Upper lobe of left lung (tissue), 6 donors: ENCODE measurements around the gene CCNQ. TPM values are rescaled to one million over a fixed set of nuclear protein-coding genes. Genes with fewer than 3 reads are reported as not detected.

ENCODE experiments used
- ATAC-seq, 2 donors: fragments of 200-7000 bp; cut with Tn5 transposase; one replicate each; pipeline ENCODE4 v1.9.1; 2022; ENCODE audit warnings: mild to moderate bottlenecking in 2 of 2, moderate library complexity in 2 of 2; ENCODE audit not compliant: low FRiP score in 2 of 2
- DNase-seq, 2 donors: peaks; one replicate each; pipeline ENCODE4 v3.0.0-alpha.2; 2019 to 2020
- H3K27ac ChIP-seq, 4 donors: fragments of 200-600 bp; sonication (generic); one replicate each; pipeline ENCODE4 v1.5.1; 2016 to 2019
- H3K27me3 ChIP-seq, 4 donors: fragments of 200-600 bp; sonication (generic); one replicate each; pipeline ENCODE4 v1.5.1; 2017 to 2019
- H3K36me3 ChIP-seq, 4 donors: fragments of 200-600 bp; sonication (generic); one replicate each; pipeline ENCODE4 v1.5.1; 2016 to 2019
- H3K4me1 ChIP-seq, 4 donors: fragments of 200-600 bp; sonication (generic); one replicate each; pipeline ENCODE4 v1.5.1; 2018 to 2019
- H3K4me3 ChIP-seq, 4 donors: fragments of 200-600 bp; sonication (generic); one replicate each; pipeline ENCODE4 v1.5.1; 2017 to 2019; ENCODE audit warnings: mild to moderate bottlenecking in 2 of 4, moderate library complexity in 1 of 4
- H3K9me3 ChIP-seq, 4 donors: fragments of 200-600 bp; sonication (generic); one replicate each; pipeline ENCODE4 v1.5.1; 2018 to 2019
- EP300 ChIP-seq, 4 donors: sonication (generic); formaldehyde crosslinking; IDR thresholded peaks; one replicate each; pipeline ENCODE4 v1.5.1; 2017; ENCODE audit warnings: antibody characterized with exemption in 4 of 4, control low read depth in 2 of 4
- POLR2A ChIP-seq, 4 donors: fragments of 450-650 bp; IDR thresholded peaks; one replicate each; pipeline ENCODE4 v1.5.1; 2016 to 2017; ENCODE audit warnings: antibody characterized with exemption in 4 of 4, mild to moderate bottlenecking in 2 of 4
- POLR2AphosphoS5 ChIP-seq, 2 donors: sonication (generic); formaldehyde crosslinking; IDR thresholded peaks; one replicate each; pipeline ENCODE4 v1.5.1; 2017; ENCODE audit warnings: antibody characterized with exemption in 2 of 2
- WGBS, 2 donors: methylation state at CpG; one replicate each; pipeline ENCODE4 v1.1.5; 2017 to 2018; 5-methylcytosine and 5-hydroxymethylcytosine counted together
- total RNA-seq, 6 donors: library from RNA; depleted of rRNA in 4 of 6; stranded (reverse); fragments of >200 nt in 4 of 6; gene quantifications; one replicate each; pipeline versions ENCODE4 v1.1.0 to v1.2.1, GENCODE V29; 2016 to 2021
- TF ChIP-seq, protein P1 (sequence below), 6 experiments: fragments of 450-650 bp in 4 of 6; fragments of 200-600 bp in 2 of 6; sonication (generic) in 2 of 6; IDR thresholded peaks; one replicate each; pipeline ENCODE4 v1.5.1; 2016 to 2019; ENCODE audit warnings: antibody characterized with exemption in 6 of 6
- donor health status: DM: no; HTN: no; CAD: no; lungs with moderate emphysema.
- donor health status: DM: no; HTN: yes; CAD: no; lungs with severe emphysema.

Gene CCNQ
- total RNA-seq, 6 donors from 2014 or later = 13.4 to 48.2 (median 24.6) TPM

DNA sequence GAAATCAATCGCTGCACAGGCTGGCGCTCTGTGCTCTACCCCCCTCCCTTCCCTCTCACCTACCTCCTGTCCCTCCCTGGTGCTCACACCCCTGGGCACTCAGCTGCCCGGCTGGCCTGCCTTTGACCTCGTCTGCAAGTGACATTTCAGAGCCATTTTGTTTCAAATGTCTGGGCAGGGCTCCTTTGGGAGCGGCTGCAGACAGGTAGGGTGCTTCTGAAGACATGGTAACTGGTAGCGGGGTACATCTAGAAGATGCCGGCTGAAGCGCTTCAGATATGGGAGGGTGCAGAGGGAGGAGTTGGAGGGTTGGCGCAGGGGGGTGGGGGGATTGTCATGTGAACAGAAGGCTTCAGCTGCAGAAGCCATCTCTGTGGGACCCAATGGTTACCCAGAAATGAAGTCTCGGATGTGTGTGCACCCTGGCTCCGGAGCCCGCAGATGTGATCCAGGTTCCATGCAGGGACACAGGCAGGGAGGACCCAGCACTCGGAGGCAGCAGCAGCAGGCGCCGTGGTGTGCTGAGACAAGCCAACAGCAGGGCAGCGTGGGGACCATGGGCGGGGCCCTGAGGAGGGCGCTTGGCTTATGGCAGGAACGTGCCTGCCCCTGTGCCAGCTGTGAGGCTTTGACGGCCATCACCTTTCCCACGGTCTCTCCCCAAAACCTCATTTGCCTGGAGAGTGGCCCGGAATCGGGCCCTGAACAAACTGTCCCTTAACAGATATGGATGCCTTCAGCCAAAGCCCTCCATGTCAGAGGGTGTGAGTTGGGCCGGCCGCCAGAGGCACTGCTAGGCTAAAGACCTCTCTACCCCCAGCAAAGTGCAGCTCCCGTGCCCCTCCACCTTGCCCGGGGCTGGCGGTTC, 40.5 kb upstream of the CCNQ start:
- DNase-seq = no peak
- 84% methylated on average over 13 to 28 of the region's 28 CpGs for WGBS, 2 donors
- TF ChIP-seq EP300 (IDR thresholded peaks at IDR 0.05) = no peak
- no peak for TF ChIP-seq POLR2A (IDR thresholded peaks at IDR 0.05)
- TF ChIP-seq, protein P1, sequence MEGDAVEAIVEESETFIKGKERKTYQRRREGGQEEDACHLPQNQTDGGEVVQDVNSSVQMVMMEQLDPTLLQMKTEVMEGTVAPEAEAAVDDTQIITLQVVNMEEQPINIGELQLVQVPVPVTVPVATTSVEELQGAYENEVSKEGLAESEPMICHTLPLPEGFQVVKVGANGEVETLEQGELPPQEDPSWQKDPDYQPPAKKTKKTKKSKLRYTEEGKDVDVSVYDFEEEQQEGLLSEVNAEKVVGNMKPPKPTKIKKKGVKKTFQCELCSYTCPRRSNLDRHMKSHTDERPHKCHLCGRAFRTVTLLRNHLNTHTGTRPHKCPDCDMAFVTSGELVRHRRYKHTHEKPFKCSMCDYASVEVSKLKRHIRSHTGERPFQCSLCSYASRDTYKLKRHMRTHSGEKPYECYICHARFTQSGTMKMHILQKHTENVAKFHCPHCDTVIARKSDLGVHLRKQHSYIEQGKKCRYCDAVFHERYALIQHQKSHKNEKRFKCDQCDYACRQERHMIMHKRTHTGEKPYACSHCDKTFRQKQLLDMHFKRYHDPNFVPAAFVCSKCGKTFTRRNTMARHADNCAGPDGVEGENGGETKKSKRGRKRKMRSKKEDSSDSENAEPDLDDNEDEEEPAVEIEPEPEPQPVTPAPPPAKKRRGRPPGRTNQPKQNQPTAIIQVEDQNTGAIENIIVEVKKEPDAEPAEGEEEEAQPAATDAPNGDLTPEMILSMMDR (IDR thresholded peaks at IDR 0.05) = no peak
- no peak for TF ChIP-seq POLR2AphosphoS5 (IDR thresholded peaks at IDR 0.05)

DNA sequence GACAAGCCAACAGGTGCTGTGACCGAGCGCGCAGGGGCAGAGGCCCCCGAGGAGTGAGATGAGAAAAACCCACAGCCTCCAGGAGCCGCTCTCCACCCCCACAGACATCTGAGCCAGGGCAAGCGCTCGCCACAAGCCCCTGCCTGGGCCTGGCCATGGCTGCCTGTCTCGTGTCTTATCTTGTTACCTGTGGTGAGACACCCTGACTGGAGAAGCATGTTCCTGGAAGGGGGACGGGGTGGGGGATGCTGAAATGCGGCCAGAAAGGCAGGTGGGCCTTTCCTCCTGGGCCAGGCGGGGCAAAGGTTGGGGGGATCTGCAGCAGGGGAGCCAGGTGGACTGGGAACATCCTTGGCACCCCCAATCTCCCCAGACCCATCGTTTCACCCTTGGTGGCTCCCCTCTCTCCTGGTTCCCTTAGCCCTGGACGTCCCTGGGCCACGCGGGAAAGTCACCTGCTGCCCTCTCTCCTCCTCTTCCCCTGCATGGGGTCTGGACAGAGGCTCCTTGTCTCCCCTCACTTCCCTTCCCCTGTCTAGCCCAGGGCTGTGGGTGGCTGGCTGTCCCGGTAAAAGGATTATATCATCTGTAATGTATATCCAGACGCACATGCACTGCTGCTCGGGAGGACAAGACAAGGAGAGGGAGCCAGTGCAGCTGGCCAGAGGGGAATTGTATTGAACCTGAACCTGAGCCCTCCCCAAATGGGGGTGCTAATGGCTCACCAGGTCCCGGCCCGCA, 39.7 kb upstream of the CCNQ start:
- Histone ChIP-seq H3K27me3 (peaks cover 0 to 23% (median 5%) of the 10 kb centered on the region in 4 donors), H3K9me3 (peaks cover 0 to 3% (median 0%) of the 10 kb centered on the region in 4 donors), H3K27ac (no peak overlapping the region), H3K36me3 (no peaks in the 10 kb centered on the region), H3K4me1 (peaks cover 0 to 23% (median 12%) of the 10 kb centered on the region in 4 donors), H3K4me3 (no peak overlapping the region)
- DNase-seq (peak in 1 of 2 donors; percentile 32), ATAC-seq (no peak)
- TF ChIP-seq, protein P1 (IDR thresholded peaks at IDR 0.05) = no peak
- TF ChIP-seq POLR2AphosphoS5 (IDR thresholded peaks at IDR 0.05) (no peak), POLR2A (IDR thresholded peaks at IDR 0.05) (no peak), EP300 (IDR thresholded peaks at IDR 0.05) (no peak)
- 60 to 87% methylated on average over 3 to 17 of the region's 20 CpGs for WGBS, 2 donors

More for the DNA sequence above, 40.5 kb upstream of the CCNQ start:
- H3K9me3 ChIP-seq = peaks cover 0 to 3% (median 0%) of the 10 kb centered on the region in 4 donors
- no peak overlapping the region for H3K4me3 ChIP-seq
- no peak overlapping the region for H3K27ac ChIP-seq
- no peak for ATAC-seq
- peaks cover 0 to 28% (median 5%) of the 10 kb centered on the region in 4 donors for H3K27me3 ChIP-seq
- H3K4me1 ChIP-seq = peaks cover 0 to 29% (median 15%) of the 10 kb centered on the region in 4 donors
- no peaks in the 10 kb centered on the region for H3K36me3 ChIP-seq

DNA sequence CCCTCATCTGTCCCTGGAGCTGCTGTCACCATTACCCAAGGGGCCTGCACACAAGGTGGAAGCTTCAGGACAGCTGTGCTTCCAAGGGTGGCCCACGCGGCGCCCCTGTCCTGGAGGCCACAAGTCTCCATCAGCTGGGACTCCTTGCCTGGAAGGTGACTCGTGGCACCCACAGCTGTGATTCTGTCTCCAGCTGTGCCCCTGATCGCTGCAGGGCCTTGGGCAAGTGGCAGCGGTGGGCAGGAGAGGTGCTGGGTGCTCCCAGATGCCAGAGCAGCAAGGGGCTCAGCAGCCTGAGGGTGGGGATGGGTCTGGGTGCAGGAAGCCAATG, 39.1 kb upstream of the CCNQ start:
- Histone ChIP-seq H3K36me3 (no peaks in the 10 kb centered on the region), H3K27me3 (peaks cover 0 to 18% (median 4%) of the 10 kb centered on the region in 4 donors), H3K4me3 (no peak overlapping the region), H3K27ac (no peak overlapping the region), H3K9me3 (peaks cover 0 to 3% (median 0%) of the 10 kb centered on the region in 4 donors), H3K4me1 (peaks cover 0 to 17% (median 9%) of the 10 kb centered on the region in 4 donors)
- no peak for TF ChIP-seq EP300 (IDR thresholded peaks at IDR 0.05)
- TF ChIP-seq, protein P1 (IDR thresholded peaks at IDR 0.05) = no peak
- no peak for TF ChIP-seq POLR2A (IDR thresholded peaks at IDR 0.05)
- TF ChIP-seq POLR2AphosphoS5 (IDR thresholded peaks at IDR 0.05) = no peak
- ATAC-seq = no peak
- peak in 1 of 2 donors; percentile 41 for DNase-seq
- WGBS, 2 donors = 88% methylated on average over 6 of the region's 6 CpGs; no CpG with 5 or more reads in 1 of the 2 donors

DNA sequence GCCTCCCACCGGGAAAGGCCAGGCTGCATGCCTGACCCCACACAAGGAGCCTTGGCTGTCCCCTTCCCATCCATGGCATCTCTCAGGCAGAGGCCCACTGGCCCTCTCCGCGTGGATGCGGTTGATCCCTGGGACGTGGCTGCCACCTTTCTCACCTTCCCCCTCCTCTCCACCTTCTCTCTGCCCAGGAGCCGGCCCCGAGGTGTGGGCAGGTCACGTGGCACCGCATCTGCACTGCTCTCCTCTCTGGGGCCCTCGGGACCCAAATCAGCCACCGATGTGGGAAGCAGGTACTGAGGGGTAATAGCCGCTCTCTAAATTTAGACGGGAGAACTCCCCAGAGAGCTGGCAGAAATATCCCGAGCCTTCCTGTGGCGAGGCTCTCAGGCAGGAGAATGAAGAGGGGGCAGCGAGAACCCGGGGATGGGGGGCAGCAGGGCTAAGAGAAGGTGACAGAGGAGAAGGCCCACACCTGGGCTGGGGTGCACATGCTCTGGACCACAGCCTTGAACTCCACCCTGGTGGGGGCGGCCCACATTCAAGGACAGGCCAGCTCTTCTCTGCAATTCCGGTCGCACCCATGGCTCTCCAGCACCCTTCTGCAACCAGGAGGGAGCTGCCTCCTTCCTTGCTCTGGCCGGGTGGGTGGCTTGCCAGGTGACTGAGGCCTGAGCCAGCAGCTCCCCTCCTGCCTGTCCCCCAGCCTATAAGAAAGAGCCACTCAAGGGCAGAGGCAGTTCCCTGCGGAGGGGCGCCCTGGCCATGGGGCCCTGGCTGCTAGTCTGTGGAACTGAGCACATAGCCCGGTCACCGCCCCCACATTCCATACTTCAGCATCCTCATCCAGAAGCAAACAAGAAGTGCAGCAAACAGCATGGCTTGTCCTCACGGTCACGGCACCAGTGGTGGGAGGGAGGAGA, 38.4 kb upstream of the CCNQ start:
- peaks cover 0 to 12% (median 2%) of the 10 kb centered on the region in 4 donors for H3K27me3 ChIP-seq
- no peaks in the 10 kb centered on the region for H3K36me3 ChIP-seq
- H3K4me3 ChIP-seq = no peak overlapping the region
- peak in 1 of 2 donors; percentile 29 for DNase-seq
- H3K9me3 ChIP-seq = peaks cover 0 to 3% (median 0%) of the 10 kb centered on the region in 4 donors
- no peak for ATAC-seq
- TF ChIP-seq EP300 (IDR thresholded peaks at IDR 0.05) (no peak), POLR2AphosphoS5 (IDR thresholded peaks at IDR 0.05) (no peak), POLR2A (IDR thresholded peaks at IDR 0.05) (no peak)
- TF ChIP-seq, protein P1 (IDR thresholded peaks at IDR 0.05) = no peak
- peaks cover 0 to 12% (median 6%) of the 10 kb centered on the region in 4 donors for H3K4me1 ChIP-seq
- WGBS, 2 donors = 88 to 100% methylated on average over 1 to 26 of the region's 27 CpGs
- H3K27ac ChIP-seq = no peak overlapping the region
